ENCODE data around the gene SLC26A6. TPM values are rescaled to one million over a fixed set of nuclear protein-coding genes. Genes with fewer than 3 reads are reported as not detected.

Gene SLC26A6
- 8.3 and 9.7 TPM in 2 replicates for total RNA-seq

GRCh38 chr3:48635222-48636021 is at the start of gene SLC26A6:
TSS of gene SLC26A6 (minus strand) at chr3:48635461. CDS start at chr3:48635393, 68 bp downstream.
- peak; percentile 96 to 97 for DNase-seq (ENCODE audit: low read depth in 2 of 2)

GRCh38 chr3:48684480-48685143 is 49.4 kb upstream of the SLC26A6 start:
- DNase-seq (ENCODE audit: low read depth in 2 of 2), result no peak

- no peak for DNase-seq (ENCODE audit: low read depth in 2 of 2)
These were observed 48.7 kb upstream of the SLC26A6 start for GRCh38 chr3:48684054-48684349.

- no peak for DNase-seq (ENCODE audit: low read depth in 2 of 2)
These were observed 47.5 kb upstream of the SLC26A6 start for GRCh38 chr3:48682786-48683185.

GRCh38 chr3:48681974-48682610 is 46.8 kb upstream of the SLC26A6 start:
- no peak for DNase-seq (ENCODE audit: low read depth in 2 of 2)

- no peak for DNase-seq (ENCODE audit: low read depth in 2 of 2)
These were observed 46.2 kb upstream of the SLC26A6 start for GRCh38 chr3:48681541-48681880.

- DNase-seq (ENCODE audit: low read depth in 2 of 2), result no peak
These were observed 45.7 kb upstream of the SLC26A6 start for GRCh38 chr3:48680811-48681540.

GRCh38 chr3:48679411-48680391 is 44.4 kb upstream of the SLC26A6 start:
- DNase-seq (ENCODE audit: low read depth in 2 of 2), result no peak

- no peak for DNase-seq (ENCODE audit: low read depth in 2 of 2)
These were observed 43.5 kb upstream of the SLC26A6 start for GRCh38 chr3:48678566-48679380.

GRCh38 chr3:48678056-48678455 is 42.8 kb upstream of the SLC26A6 start:
- DNase-seq (ENCODE audit: low read depth in 2 of 2), result no peak

GRCh38 chr3:48674505-48674904 is 39.2 kb upstream of the SLC26A6 start:
- no peak for DNase-seq (ENCODE audit: low read depth in 2 of 2)

GRCh38 chr3:48672522-48672921 is 37.3 kb upstream of the SLC26A6 start:
- no peak for DNase-seq (ENCODE audit: low read depth in 2 of 2)

- DNase-seq (ENCODE audit: low read depth in 2 of 2), result no peak
These were observed 29.7 kb upstream of the SLC26A6 start for GRCh38 chr3:48664929-48665328.

GRCh38 chr3:48664313-48664644 is 29.0 kb upstream of the SLC26A6 start:
- DNase-seq (ENCODE audit: low read depth in 2 of 2), result no peak

- DNase-seq (ENCODE audit: low read depth in 2 of 2), result peak; percentile 97
These were observed 28.4 kb upstream of the SLC26A6 start for GRCh38 chr3:48663489-48664312.

- peak; percentile 89 to 91 for DNase-seq (ENCODE audit: low read depth in 2 of 2)
These were observed 27.7 kb upstream of the SLC26A6 start, which contains the start of gene CELSR3 for GRCh38 chr3:48662753-48663488. TSS of gene CELSR3 (minus strand) at chr3:48662886. CDS start at chr3:48662634, 252 bp downstream.

GRCh38 chr3:48662145-48662752 is 27.0 kb upstream of the SLC26A6 start:
- no peak for DNase-seq (ENCODE audit: low read depth in 2 of 2)

Measured in lung microvascular endothelial cell (primary cell).